COLO668 (cell line): ENCODE data around the gene PRSS8.

Source experiments
- DNase-seq: peaks from one replicate; lab custom pipeline; 2025; ENCODE audit not compliant: unreplicated experiment; lab: John Stamatoyannopoulos, UW

PRSS8 gene

DNA sequence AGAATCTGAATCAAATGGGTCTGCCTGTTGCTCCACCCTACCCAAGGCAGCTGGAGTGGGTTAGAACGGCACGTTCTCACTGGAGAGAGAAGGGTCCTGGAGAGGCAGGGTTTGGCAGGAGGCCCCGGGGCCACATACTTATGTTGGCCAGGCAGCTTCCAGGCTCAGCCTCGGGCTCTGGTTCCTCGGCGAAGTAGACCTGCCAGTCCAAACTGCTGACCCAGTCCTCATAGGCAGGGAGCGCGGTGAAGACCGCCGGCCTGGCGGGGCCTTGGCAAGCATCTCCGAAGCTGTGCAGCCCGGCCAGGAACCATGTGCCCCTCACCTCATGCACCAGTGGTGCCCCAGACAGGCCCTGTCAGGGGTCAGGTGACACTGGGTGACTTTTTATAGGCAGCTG lies 51.5 kb downstream of the PRSS8 start:
- DNase-seq, result no peak

- no peak for DNase-seq
Observed at GRCh38 chr16:31083556-31083955, 52.0 kb downstream of the PRSS8 start.

DNA sequence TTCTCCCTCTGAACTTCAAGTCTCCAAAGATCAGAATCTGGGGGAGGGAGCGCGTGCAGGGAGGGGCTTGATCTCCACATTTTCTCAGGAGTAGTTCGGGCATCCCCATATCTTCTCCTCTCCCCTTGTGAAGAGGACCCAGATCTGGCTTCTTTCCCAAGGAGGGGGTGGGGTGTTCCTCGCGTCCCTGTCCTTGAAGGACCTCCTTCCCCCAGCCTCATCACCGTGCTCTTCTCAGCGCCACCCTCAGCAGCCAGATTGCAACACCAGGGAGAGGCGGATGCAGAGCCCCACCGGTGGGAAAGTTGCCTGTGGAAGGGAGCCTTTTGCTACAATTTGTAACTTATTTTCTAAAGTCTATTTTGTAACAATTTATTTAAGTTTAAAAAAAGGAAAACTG lies 52.4 kb downstream of the PRSS8 start:
- DNase-seq, result no peak

DNA sequence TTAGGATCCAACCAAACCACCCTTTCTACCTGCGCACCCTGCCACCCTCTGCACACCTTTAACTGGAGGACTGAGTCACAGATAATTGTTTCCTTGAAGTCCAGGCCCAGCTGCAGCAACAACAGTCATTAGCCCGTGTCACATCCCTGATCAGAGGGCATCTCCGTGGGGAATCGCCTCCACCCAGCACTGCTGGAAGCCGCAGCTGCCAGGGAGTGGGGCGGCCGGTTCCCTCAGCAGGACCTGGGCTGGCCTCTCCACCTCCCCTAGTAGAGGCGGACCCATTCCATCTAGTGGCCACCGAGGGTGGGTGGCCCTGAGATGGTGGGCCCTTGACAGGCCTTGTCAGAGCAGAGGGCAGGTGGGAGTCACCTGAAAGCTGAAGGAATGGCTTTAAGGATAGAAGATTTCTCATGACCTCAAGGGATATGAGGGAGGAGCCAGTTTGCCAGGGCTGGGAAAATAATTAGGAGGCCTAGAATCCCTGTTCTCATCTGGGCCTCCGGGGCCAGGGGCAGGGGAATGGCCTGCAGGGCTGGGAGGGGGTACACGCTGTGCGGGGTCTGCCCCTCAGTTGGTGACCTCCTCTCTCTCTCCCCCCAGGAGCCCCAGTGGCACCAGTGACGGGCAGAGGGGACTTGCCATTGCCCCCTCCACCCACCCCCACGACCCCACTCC lies 53.0 kb downstream of the PRSS8 start:
- DNase-seq, result no peak
